Osteocyte (in vitro differentiated cells): ENCODE data around the gene GLIS2. TPM values are rescaled to one million over a fixed set of nuclear protein-coding genes. Genes with fewer than 3 reads are reported as not detected.
A peak's percentile ranks its signal among the peaks of the same experiment; 100 is the strongest.

Experiments used
- DNase-seq: peaks from one replicate; pipeline ENCODE4 v3.0.0; 2021; ENCODE audit warnings: mixed read lengths; ENCODE audit not compliant: unreplicated experiment; ENCODE audit errors: extremely low spot score
- H3K27ac Mint-ChIP-seq: one replicate; pipeline ENCODE4 v1.8.0; 2021; ENCODE audit warnings: mild to moderate bottlenecking, mixed read lengths; ENCODE audit not compliant: unreplicated experiment
- H3K27me3 Mint-ChIP-seq: one replicate; pipeline ENCODE4 v1.8.0; 2021; ENCODE audit warnings: mixed read lengths; ENCODE audit not compliant: unreplicated experiment
- H3K36me3 Mint-ChIP-seq: one replicate; pipeline ENCODE4 v1.8.0; 2021; ENCODE audit warnings: mixed read lengths; ENCODE audit not compliant: unreplicated experiment
- H3K4me1 Mint-ChIP-seq: one replicate; pipeline ENCODE4 v1.8.0; 2021; ENCODE audit warnings: mixed read lengths; ENCODE audit not compliant: unreplicated experiment
- H3K4me3 Mint-ChIP-seq: one replicate; pipeline ENCODE4 v1.8.0; 2021; ENCODE audit warnings: mild to moderate bottlenecking, moderate library complexity, mixed read lengths; ENCODE audit not compliant: unreplicated experiment
- H3K9me3 Mint-ChIP-seq: one replicate; pipeline ENCODE4 v1.8.0; 2021; ENCODE audit warnings: mixed read lengths; ENCODE audit not compliant: unreplicated experiment
- total RNA-seq: library from RNA; stranded (reverse); gene quantifications from 2 replicates; pipeline ENCODE4 v1.2.1, GENCODE V29; 2021
- TF ChIP-seq, protein P1 (sequence below): fragments of 200-600 bp; sonication (generic); IDR thresholded peaks from 2 replicates; pipeline ENCODE4 v1.5.0; 2021; ENCODE audit warnings: antibody characterized with exemption, mild to moderate bottlenecking, moderate library complexity

Gene GLIS2
- total RNA-seq, 1 donor from 2014 or later = 59.9 TPM

DNA sequence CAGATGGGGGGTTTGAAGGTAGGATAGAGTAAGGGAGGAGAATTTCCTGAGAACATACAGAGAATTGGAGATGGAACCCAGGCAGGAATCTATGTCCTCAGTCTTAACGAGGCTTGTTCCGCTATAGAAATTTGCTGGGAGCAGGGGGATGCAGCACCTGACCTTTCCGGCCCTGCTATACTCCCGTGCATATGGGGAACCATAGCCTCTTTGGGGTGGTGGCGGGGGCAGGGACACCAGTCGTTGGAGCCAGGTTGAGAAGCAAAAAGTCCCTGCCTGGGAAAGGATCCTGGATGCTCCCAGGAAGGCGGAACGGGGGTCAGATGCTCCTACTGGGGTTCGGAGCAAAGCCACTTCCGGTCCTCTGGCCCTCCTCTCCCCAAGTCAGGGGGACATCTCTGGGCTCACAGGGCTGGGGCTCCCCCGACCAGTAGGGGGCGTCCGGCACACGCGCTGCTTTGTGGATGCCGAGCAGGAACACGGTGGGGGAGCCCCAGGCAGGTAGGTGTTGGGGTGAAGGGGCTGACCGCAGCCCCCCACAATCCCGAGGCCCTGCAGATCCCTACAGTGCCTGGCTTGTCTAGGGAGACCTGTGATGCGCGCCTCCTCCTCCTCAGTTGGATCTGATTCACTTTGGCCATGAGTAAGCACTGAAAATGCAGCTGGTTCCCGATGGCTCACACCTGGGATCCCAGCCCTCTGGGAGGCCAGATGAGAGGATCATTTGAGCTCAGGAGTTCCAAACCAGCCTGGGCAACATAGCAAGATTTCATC, 27.5 kb upstream of the GLIS2 start:
- H3K27me3 Mint-ChIP-seq = no peaks in the 10 kb centered on the region
- no peak overlapping the region for H3K4me3 Mint-ChIP-seq
- no peaks in the 10 kb centered on the region for H3K36me3 Mint-ChIP-seq
- peak; percentile 89 for DNase-seq
- no peaks in the 10 kb centered on the region for H3K9me3 Mint-ChIP-seq
- H3K27ac Mint-ChIP-seq = no peak overlapping the region
- TF ChIP-seq, protein P1, sequence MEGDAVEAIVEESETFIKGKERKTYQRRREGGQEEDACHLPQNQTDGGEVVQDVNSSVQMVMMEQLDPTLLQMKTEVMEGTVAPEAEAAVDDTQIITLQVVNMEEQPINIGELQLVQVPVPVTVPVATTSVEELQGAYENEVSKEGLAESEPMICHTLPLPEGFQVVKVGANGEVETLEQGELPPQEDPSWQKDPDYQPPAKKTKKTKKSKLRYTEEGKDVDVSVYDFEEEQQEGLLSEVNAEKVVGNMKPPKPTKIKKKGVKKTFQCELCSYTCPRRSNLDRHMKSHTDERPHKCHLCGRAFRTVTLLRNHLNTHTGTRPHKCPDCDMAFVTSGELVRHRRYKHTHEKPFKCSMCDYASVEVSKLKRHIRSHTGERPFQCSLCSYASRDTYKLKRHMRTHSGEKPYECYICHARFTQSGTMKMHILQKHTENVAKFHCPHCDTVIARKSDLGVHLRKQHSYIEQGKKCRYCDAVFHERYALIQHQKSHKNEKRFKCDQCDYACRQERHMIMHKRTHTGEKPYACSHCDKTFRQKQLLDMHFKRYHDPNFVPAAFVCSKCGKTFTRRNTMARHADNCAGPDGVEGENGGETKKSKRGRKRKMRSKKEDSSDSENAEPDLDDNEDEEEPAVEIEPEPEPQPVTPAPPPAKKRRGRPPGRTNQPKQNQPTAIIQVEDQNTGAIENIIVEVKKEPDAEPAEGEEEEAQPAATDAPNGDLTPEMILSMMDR = peak; percentile 99
- H3K4me1 Mint-ChIP-seq = peaks cover 38% of the 10 kb centered on the region

DNA sequence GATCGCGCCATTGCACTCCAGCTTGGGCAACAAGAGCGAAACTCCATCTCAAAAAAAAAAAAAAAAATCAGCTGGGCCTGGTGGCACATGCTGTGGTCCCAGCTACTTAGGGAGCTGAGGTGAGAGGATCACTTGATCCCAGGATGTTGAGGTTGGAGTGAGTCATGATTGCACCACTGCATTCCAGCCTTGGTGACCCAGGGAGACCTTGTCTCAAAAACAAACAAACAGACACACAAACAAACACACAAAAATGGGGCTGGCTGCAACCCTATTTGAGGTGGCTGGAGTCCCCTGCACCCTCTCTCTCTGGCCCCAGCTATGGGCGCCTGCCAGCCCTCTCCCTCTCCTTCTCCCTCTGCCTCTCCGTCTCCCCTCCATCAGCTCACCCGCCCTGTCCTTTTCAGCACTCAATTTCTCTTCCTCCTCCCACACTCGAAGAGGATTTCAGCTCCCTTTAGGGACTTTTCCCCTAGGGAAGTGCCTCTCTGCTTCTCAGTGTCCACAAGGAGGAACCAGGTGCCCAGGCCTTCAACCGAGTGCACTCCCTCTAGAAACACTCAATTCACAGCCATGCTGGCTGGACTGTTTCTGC, 25.5 kb upstream of the GLIS2 start:
- H3K27ac Mint-ChIP-seq = no peak overlapping the region
- peaks cover 43% of the 10 kb centered on the region for H3K4me1 Mint-ChIP-seq
- H3K27me3 Mint-ChIP-seq = no peaks in the 10 kb centered on the region
- no peak overlapping the region for H3K4me3 Mint-ChIP-seq
- H3K9me3 Mint-ChIP-seq = no peaks in the 10 kb centered on the region
- TF ChIP-seq, protein P1 = peak; percentile 25
- H3K36me3 Mint-ChIP-seq = no peaks in the 10 kb centered on the region
- DNase-seq = no peak

DNA sequence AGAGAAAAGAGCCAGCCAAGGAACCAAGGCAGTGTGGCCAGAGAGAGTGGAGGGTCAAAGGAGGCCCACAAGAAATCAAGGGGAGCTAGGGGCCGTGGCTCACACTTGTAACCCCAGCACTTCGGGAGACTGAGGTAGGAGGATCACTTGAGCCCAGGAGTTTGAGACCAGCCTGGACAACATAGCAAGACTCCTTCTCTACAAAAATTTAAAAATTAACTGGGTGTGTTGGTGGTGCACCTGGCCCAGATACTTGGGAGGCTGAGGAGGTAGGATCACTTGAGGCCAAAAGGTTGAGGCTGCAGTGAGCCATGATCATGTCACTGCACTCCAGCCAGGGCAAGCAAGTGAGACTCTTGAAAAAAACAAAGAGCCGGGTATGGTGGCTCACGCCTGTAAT, 24.2 kb upstream of the GLIS2 start:
- Mint-ChIP-seq H3K4me3 (no peak overlapping the region), H3K27me3 (no peaks in the 10 kb centered on the region), H3K36me3 (no peaks in the 10 kb centered on the region), H3K27ac (peak overlapping the region; percentile 38), H3K4me1 (peaks cover 47% of the 10 kb centered on the region), H3K9me3 (no peaks in the 10 kb centered on the region)
- no peak for DNase-seq
- TF ChIP-seq, protein P1 = no peak

DNA sequence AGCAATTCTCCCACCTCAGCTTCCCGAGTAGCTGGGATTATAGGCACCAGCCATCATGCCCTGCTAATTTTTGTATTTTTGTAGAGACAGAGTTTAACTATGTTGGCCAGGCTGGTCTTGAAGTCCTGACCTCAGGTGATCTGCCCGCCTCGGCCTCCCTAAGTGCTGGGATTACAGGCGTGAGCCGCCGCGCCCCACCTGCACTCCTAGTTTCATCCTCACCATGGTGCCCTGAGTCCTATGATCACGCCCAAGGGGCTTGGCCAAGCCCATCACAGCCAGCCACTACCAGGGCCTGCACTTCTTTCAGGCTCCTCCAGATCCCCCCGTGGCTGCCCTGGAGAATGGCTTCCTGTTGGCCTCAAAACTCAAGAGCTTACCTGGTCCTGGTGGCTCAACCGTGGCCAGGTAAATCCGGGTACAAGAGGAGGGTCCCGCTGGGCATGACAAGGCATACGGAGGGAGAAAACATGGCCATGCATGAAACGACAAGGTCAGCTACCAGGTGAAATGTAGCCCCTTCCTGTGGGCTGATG, 22.6 kb upstream of the GLIS2 start:
- DNase-seq = no peak
- TF ChIP-seq, protein P1 = no peak
- Mint-ChIP-seq H3K36me3 (no peaks in the 10 kb centered on the region), H3K27ac (peak overlapping the region; percentile 84), H3K4me1 (peaks cover 46% of the 10 kb centered on the region), H3K4me3 (peak overlapping the region; percentile 51), H3K27me3 (no peaks in the 10 kb centered on the region), H3K9me3 (no peaks in the 10 kb centered on the region)

DNA sequence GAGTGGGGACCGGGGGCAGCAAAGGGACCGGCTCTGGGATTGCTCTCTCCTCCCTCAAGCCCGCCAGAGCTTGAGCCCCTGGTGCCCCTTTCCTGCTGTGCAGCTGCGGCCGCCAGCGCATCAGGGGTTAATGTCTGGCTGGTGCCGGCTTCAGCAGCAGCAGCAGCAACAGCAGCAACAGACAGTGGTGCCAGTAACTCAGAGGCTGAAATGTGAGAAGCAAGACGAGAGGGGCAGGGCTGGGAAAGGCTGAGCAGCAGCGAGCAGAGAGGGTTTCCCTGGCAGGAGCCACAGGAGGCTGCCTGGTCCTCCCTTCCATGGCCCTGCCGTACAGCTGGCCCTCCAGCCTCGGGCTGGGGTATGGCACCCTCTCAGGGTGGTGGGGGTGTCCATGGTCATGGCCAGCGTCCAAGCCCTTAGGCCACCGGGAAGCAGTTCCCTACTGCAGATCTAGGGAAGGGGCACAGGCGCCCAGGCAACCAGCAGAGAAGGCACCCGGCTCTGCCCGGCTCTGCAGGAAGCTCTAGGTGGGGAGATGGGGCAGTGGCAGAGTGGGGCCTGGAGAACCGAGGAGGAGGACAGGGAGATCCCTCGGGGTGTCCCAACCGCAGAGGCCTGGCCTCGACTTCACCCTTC, 21.9 kb upstream of the GLIS2 start:
- Mint-ChIP-seq H3K4me1 (peaks cover 47% of the 10 kb centered on the region), H3K36me3 (no peaks in the 10 kb centered on the region), H3K4me3 (peak overlapping the region; percentile 51), H3K27ac (peak overlapping the region; percentile 84), H3K9me3 (no peaks in the 10 kb centered on the region), H3K27me3 (no peaks in the 10 kb centered on the region)
- peak; percentile 90 for DNase-seq
- TF ChIP-seq, protein P1 = no peak
